Activated CD8-positive, alpha-beta memory T cell treated with anti-CD3 and anti-CD28 coated beads for 36 hours (primary cell): ENCODE measurements around the gene RBM20. TPM values are rescaled to one million over a fixed set of nuclear protein-coding genes. Genes with fewer than 3 reads are reported as not detected.
"Not testable (repeated sequence)": the region's sequence is repeated elsewhere in the genome, so short reads cannot be mapped to it uniquely, and the experiment has no call there.

ENCODE experiments used
- CTCF ChIA-PET: fragments of 350-600 bp; sonication (Branson Sonifier 250); formaldehyde crosslinking; loops from one replicate; lab custom pipeline; 2021; ENCODE audit warnings: antibody characterized with exemption; lab: Charles Lee
- POLR2A ChIA-PET: fragments of 350-600 bp; sonication (Branson Sonifier 250); formaldehyde crosslinking; loops from one replicate; lab custom pipeline; 2021; ENCODE audit warnings: antibody characterized with exemption; lab: Charles Lee
- total RNA-seq, 2 experiments: library from RNA; stranded (reverse); gene quantifications; one replicate each; pipeline ENCODE4 v1.2.3, GENCODE V29; 2021

The RBM20 gene
- total RNA-seq, 2 experiments from 2014 or later, result 0.15 to 0.42 TPM

GRCh38 chr10:110686949-110687348 is 42.8 kb downstream of the RBM20 start:
- POLR2A ChIA-PET, result no interaction called here
- CTCF ChIA-PET, result interaction anchor here (0.7 kb wide), 1 partner anchor 643 kb away, joined by 4 read pairs; no protein-coding TSS in a partner anchor

- POLR2A ChIA-PET, result no interaction called here
- CTCF ChIA-PET, result interaction anchor here (0.7 kb wide), 2 partner anchors 644 to 1241 kb away, joined by 3 to 4 read pairs; no protein-coding TSS in a partner anchor
Measured at GRCh38 chr10:110687400-110687799, 43.3 kb downstream of the RBM20 start.

DNA sequence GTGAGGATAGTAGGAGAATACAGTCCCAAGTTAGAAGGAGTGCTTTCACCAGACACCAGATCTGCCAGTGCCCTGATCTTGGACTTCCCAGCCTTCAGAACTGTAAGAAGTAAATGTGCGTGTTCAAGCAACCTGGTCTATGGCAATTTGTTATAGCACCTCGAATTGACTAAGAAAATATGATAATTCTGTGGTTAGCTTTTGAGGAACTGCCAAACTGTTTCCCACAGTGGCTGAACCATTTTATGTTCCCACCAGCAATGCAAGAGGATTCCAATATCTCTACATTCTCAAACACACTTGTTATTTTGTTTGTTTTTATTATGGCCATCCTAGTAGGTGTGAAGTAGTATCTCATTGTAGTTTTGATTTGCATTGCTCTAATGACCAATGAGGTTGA is 47.0 kb downstream of the RBM20 start:
- CTCF ChIA-PET, result no interaction called here
- POLR2A ChIA-PET, result no interaction called here

- ChIA-PET POLR2A (no interaction called here), CTCF (no interaction called here)
Measured at GRCh38 chr10:110694263-110694662, 50.1 kb downstream of the RBM20 start.

- ChIA-PET POLR2A (no interaction called here), CTCF (no interaction called here)
Measured at GRCh38 chr10:110694820-110695538, 50.8 kb downstream of the RBM20 start.

DNA sequence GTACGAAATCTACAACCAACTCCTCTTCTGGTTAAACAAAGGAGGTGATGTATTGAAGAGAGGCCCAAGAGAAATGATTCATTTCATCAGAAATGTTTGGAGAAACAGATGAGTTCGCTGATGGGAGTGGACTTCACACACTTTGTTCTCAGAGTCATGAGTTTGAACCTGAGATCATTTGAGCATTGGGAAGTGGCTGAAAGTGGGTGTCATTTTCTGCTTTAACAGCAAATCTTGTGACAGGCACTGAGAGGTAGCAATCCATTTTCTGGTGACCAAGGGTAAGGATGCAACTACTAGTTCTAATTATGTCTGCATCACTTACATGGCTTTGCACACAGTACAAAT is 51.4 kb downstream of the RBM20 start:
- ChIA-PET POLR2A (no interaction called here), CTCF (no interaction called here)

GRCh38 chr10:110696436-110696835 is 52.3 kb downstream of the RBM20 start:
- CTCF ChIA-PET, result no interaction called here
- POLR2A ChIA-PET, result no interaction called here

DNA sequence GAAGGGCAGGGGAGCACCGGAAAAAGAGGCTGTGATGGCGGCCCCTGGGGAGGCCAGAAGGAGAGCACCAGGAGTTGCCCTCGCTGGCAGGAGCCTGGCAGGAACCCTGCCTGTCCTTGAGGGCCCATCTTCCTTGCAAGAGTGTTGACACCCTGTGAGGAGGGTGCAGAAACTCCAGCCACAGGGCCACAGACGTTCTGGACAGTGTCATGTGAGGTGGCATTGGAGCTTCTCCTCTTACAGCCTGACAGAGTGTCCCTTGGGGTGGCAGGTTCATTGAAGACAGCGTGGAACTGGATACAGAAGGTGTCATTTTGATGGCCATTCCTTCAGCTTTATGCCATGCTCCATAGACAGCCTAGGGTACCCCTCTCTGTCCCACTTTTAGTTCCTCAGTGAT is 54.2 kb downstream of the RBM20 start:
- ChIA-PET POLR2A (no interaction called here), CTCF (interaction anchor here (1.6 kb wide), 1 partner anchor 9 kb away, joined by 5 read pairs; no protein-coding TSS in a partner anchor)

- ChIA-PET CTCF (interaction anchor here (1.6 kb wide), 1 partner anchor 8 kb away, joined by 5 read pairs; no protein-coding TSS in a partner anchor), POLR2A (no interaction called here)
Measured at GRCh38 chr10:110698782-110699201, 54.7 kb downstream of the RBM20 start.

- ChIA-PET POLR2A (no interaction called here), CTCF (no interaction called here)
Measured at GRCh38 chr10:110699859-110700468, 55.8 kb downstream of the RBM20 start.

GRCh38 chr10:110700947-110701616 is 56.9 kb downstream of the RBM20 start:
- ChIA-PET POLR2A (interaction anchor here (0.7 kb wide), 1 partner anchor 644 kb away, joined by 3 read pairs; no protein-coding TSS in a partner anchor), CTCF (no interaction called here)

GRCh38 chr10:110701617-110701971 is 57.5 kb downstream of the RBM20 start:
- POLR2A ChIA-PET, result no interaction called here
- CTCF ChIA-PET, result no interaction called here

DNA sequence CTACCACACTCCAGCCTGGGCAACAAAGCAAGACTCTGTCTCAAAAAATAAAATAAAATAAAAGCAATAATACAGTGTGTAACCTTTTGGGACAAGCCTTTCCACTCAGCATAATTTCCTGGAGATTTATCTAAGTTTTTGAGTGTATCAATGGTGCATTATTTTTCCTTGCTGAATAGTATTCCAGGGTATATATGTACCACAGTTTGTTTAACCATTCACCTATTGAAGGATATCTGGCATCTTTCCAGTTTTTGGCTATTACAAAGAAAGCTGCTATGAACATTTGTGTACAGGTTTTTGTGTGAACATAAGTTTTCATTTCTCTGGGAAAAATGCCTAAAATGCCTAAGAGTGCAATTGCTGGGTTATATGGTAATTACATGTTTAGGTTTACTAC is 59.9 kb downstream of the RBM20 start:
- ChIA-PET POLR2A (no interaction called here), CTCF (no interaction called here)

GRCh38 chr10:110704906-110705476 is 60.9 kb downstream of the RBM20 start:
- CTCF ChIA-PET, result interaction anchor here (0.6 kb wide), 1 partner anchor 506 kb away, joined by 3 read pairs; no protein-coding TSS in a partner anchor
- POLR2A ChIA-PET, result no interaction called here

DNA sequence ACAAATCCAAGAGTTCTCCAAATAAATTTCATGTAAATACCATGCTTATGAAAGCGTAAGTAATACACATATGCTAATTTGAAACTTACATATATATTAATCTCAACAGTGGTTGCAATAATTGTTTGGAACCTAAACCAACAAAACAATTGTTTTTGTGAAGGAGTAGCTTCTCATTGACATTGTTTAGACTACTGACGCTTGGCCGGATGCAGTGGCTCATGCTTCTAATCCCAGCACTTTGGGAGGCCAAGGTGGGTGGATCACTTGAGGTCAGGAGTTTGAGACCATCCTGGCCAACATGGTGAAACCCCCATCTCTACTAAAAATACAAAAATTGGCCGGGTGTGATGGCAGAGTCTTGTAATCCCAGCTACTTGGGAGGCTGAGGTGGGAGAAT is 61.5 kb downstream of the RBM20 start:
- CTCF ChIA-PET, result interaction anchor here (0.6 kb wide), 1 partner anchor 507 kb away, joined by 3 read pairs; no protein-coding TSS in a partner anchor
- POLR2A ChIA-PET, result not testable (repeated sequence)

DNA sequence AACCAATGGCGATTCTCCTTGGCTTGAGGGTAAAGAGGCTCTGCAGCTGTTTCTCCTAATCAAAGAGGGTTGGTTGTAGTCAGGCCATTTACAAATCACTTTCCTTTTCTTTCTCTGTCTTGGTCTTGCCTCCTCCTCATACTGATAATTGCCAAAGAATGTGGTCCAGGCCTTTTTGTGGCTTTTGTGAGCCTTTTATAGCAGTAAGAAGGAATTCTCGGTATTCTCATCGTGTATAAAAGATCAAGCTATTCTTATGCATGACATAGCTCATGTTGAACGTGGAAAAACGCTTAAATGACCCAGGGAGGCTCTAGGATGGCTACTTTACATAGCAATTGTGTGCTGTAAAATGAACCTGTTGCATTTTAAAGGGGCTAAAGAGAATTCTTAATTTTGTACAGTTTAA is 62.6 kb downstream of the RBM20 start:
- ChIA-PET POLR2A (no interaction called here), CTCF (interaction anchor here (0.6 to 1.4 kb wide), 2 partner anchors 9 to 401 kb away, joined by 3 to 5 read pairs; no protein-coding TSS in a partner anchor)

GRCh38 chr10:110708776-110709443 is 64.8 kb downstream of the RBM20 start:
- ChIA-PET POLR2A (no interaction called here), CTCF (no interaction called here)

GRCh38 chr10:110709444-110709828 is 65.3 kb downstream of the RBM20 start:
- ChIA-PET POLR2A (no interaction called here), CTCF (no interaction called here)

- ChIA-PET CTCF (no interaction called here), POLR2A (no interaction called here)
Measured at GRCh38 chr10:110709964-110710587, 65.9 kb downstream of the RBM20 start.
